Breast epithelium (tissue), 4 donors: Measurements from ENCODE around the gene POMP. TPM values are rescaled to one million over a fixed set of nuclear protein-coding genes. Genes with fewer than 3 reads are reported as not detected.
"Not testable (repeated sequence)": the region's sequence is repeated elsewhere in the genome, so short reads cannot be mapped to it uniquely, and the experiment has no call there.

Experiments used
- DNase-seq, 2 donors: peaks; one replicate each; pipeline ENCODE4 v3.0.0-alpha.2; 2019; ENCODE audit warnings: low spot score in 2 of 2
- H3K27ac ChIP-seq, 2 donors: fragments of 200-600 bp; sonication (generic) in 1 of 2; one replicate each; pipeline ENCODE4 v1.5.1; 2016 to 2019; ENCODE audit warnings: mild to moderate bottlenecking in 1 of 2
- H3K27me3 ChIP-seq, 2 donors: fragments of 200-600 bp; sonication (generic) in 1 of 2; one replicate each; pipeline versions ENCODE4 v1.5.1 to v1.6.0; 2017 to 2019; ENCODE audit warnings: control low read depth in 1 of 2, mild to moderate bottlenecking in 1 of 2
- H3K36me3 ChIP-seq: fragments of 200-600 bp; one replicate; pipeline ENCODE4 v1.5.1; 2019
- H3K4me1 ChIP-seq, 2 donors: fragments of 200-600 bp; sonication (generic); one replicate each; pipeline ENCODE4 v1.5.1; 2016 to 2019; ENCODE audit warnings: control low read depth in 1 of 2
- H3K4me3 ChIP-seq, 3 donors: fragments of 200-600 bp; sonication (generic); 1 replicate in 2 of 3; 2 replicates in 1 of 3; pipeline ENCODE4 v1.5.1; 2016 to 2019; ENCODE audit warnings: mild to moderate bottlenecking in 3 of 3, moderate library complexity in 2 of 3
- H3K9me3 ChIP-seq, 2 donors: fragments of 200-600 bp; sonication (generic) in 1 of 2; one replicate each; pipeline ENCODE4 v1.5.1; 2016 to 2019; ENCODE audit warnings: control low read depth in 1 of 2
- CTCF ChIP-seq, 3 donors: fragments of 450-650 bp; IDR thresholded peaks; one replicate each; pipeline ENCODE4 v1.5.1; 2016 to 2017; ENCODE audit warnings: antibody characterized with exemption in 3 of 3, mild to moderate bottlenecking in 3 of 3, moderate library complexity in 3 of 3
- POLR2A ChIP-seq: fragments of 450-650 bp; IDR thresholded peaks from one replicate; pipeline ENCODE4 v1.6.1; 2016; ENCODE audit warnings: antibody characterized with exemption, mild to moderate bottlenecking, moderate library complexity
- POLR2AphosphoS5 ChIP-seq, 3 donors: sonication (generic); formaldehyde crosslinking; IDR thresholded peaks; one replicate each; pipeline ENCODE4 v1.6.1; 2017; ENCODE audit warnings: antibody characterized with exemption in 3 of 3
- intact Hi-C: fragments of 100-400 bp; cut with DNase I; formaldehyde crosslinking; loops from one replicate; pipeline ENCODE4 v1.15.1; 2023; ENCODE audit warnings: low total_unique reads
- total RNA-seq, 3 donors: library from RNA; depleted of rRNA; stranded (reverse); fragments of >200 nt; gene quantifications; one replicate each; pipeline ENCODE4 v1.1.0, GENCODE V29; 2016

POMP gene
- total RNA-seq, 3 donors from 2014 or later = 47.3 to 72.5 (median 65.5) TPM

GRCh38 chr13:28685892-28686291 is 27.0 kb downstream of the POMP start:
- Histone ChIP-seq H3K27me3 (no peaks in the 10 kb centered on the region), H3K36me3 (no peaks in the 10 kb centered on the region), H3K4me1 (no peaks in the 10 kb centered on the region), H3K4me3 (no peak overlapping the region), H3K9me3 (peaks cover 0 to 14% of the 10 kb centered on the region in 2 donors), H3K27ac (no peak overlapping the region)
- DNase-seq = no peak
- intact Hi-C loops = no loop called here
- TF ChIP-seq POLR2AphosphoS5 (IDR thresholded peaks at IDR 0.05) (no peak), CTCF (IDR thresholded peaks at IDR 0.05) (no peak)

GRCh38 chr13:28693605-28694491 is 34.9 kb downstream of the POMP start:
- H3K4me1 ChIP-seq, H3K27ac ChIP-seq, intact Hi-C loops, H3K9me3 ChIP-seq, H3K4me3 ChIP-seq, DNase-seq, H3K36me3 ChIP-seq, H3K27me3 ChIP-seq: not testable (repeated sequence)

GRCh38 chr13:28697441-28697840 is 38.5 kb downstream of the POMP start:
- H3K27me3 ChIP-seq = no peaks in the 10 kb centered on the region
- intact Hi-C loops = no loop called here

GRCh38 chr13:28699246-28699645 is 40.3 kb downstream of the POMP start:
- Histone ChIP-seq H3K9me3 (no peaks in the 10 kb centered on the region), H3K4me3 (no peak overlapping the region), H3K4me1 (no peaks in the 10 kb centered on the region), H3K27me3 (no peaks in the 10 kb centered on the region), H3K27ac (no peak overlapping the region), H3K36me3 (peaks cover 6% of the 10 kb centered on the region)
- TF ChIP-seq POLR2AphosphoS5 (IDR thresholded peaks at IDR 0.05) (no peak), CTCF (IDR thresholded peaks at IDR 0.05) (no peak), POLR2A (no peak)
- DNase-seq = no peak
- intact Hi-C loops = no loop called here

More at GRCh38 chr13:28697441-28697840, 38.5 kb downstream of the POMP start:
- Histone ChIP-seq H3K36me3 (peaks cover 4% of the 10 kb centered on the region), H3K9me3 (no peaks in the 10 kb centered on the region), H3K4me1 (no peaks in the 10 kb centered on the region), H3K4me3 (no peak overlapping the region), H3K27ac (no peak overlapping the region)
- no peak for DNase-seq
- no peak for TF ChIP-seq POLR2A
- no peak for TF ChIP-seq POLR2AphosphoS5 (IDR thresholded peaks at IDR 0.05)
- no peak for TF ChIP-seq CTCF (IDR thresholded peaks at IDR 0.05)

GRCh38 chr13:28704282-28704681 is 45.4 kb downstream of the POMP start:
- Histone ChIP-seq H3K4me1 (no peaks in the 10 kb centered on the region), H3K27me3 (no peaks in the 10 kb centered on the region), H3K36me3 (peaks cover 6% of the 10 kb centered on the region), H3K4me3 (no peak overlapping the region), H3K9me3 (no peaks in the 10 kb centered on the region), H3K27ac (no peak overlapping the region)
- no peak for DNase-seq
- intact Hi-C loops = no loop called here
- no peak for TF ChIP-seq CTCF (IDR thresholded peaks at IDR 0.05)
- TF ChIP-seq POLR2A = no peak
- TF ChIP-seq POLR2AphosphoS5 (IDR thresholded peaks at IDR 0.05) = no peak
